Measurements from ENCODE around the gene NAPEPLD.

DNA sequence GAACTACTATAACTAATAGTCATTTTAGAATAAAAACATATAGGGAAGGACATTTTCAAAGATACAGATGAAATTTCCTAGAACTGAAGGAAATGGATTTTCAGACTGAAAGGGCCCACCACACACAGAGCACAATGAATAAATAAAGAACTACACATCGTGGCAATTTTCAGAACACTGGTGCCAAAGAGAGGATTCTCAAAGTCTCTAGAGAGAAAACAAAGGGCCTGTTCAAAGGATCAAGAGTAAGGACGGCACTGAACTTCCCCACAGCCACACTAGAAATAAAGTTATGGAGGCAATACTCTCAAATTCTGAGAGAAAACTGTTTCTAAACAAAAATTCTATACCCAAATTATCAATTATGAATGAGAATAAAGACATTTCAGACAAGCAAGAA lies 21.9 kb downstream of the NAPEPLD start:
- TF ChIP-seq, protein P1, sequence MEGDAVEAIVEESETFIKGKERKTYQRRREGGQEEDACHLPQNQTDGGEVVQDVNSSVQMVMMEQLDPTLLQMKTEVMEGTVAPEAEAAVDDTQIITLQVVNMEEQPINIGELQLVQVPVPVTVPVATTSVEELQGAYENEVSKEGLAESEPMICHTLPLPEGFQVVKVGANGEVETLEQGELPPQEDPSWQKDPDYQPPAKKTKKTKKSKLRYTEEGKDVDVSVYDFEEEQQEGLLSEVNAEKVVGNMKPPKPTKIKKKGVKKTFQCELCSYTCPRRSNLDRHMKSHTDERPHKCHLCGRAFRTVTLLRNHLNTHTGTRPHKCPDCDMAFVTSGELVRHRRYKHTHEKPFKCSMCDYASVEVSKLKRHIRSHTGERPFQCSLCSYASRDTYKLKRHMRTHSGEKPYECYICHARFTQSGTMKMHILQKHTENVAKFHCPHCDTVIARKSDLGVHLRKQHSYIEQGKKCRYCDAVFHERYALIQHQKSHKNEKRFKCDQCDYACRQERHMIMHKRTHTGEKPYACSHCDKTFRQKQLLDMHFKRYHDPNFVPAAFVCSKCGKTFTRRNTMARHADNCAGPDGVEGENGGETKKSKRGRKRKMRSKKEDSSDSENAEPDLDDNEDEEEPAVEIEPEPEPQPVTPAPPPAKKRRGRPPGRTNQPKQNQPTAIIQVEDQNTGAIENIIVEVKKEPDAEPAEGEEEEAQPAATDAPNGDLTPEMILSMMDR (IDR thresholded peaks at IDR 0.05): no peak
- no peak for TF ChIP-seq POLR2A (IDR thresholded peaks at IDR 0.05)
